Activated naive CD4-positive, alpha-beta T cell treated with anti-CD3 and anti-CD28 coated beads, Interleukin-2, amount 10 ng/mL, durations not matched to agents 5 hours and 36 hours (primary cell): ENCODE data around the gene SMCHD1. TPM values are rescaled to one million over a fixed set of nuclear protein-coding genes. Genes with fewer than 3 reads are reported as not detected.

Source experiments
- total RNA-seq, 2 experiments: library from RNA; stranded (reverse); gene quantifications; one replicate each; pipeline ENCODE4 v1.2.3, GENCODE V29; 2021

SMCHD1 gene
- total RNA-seq, result 100 to 1,000 TPM; 169 to 174 TPM

DNA sequence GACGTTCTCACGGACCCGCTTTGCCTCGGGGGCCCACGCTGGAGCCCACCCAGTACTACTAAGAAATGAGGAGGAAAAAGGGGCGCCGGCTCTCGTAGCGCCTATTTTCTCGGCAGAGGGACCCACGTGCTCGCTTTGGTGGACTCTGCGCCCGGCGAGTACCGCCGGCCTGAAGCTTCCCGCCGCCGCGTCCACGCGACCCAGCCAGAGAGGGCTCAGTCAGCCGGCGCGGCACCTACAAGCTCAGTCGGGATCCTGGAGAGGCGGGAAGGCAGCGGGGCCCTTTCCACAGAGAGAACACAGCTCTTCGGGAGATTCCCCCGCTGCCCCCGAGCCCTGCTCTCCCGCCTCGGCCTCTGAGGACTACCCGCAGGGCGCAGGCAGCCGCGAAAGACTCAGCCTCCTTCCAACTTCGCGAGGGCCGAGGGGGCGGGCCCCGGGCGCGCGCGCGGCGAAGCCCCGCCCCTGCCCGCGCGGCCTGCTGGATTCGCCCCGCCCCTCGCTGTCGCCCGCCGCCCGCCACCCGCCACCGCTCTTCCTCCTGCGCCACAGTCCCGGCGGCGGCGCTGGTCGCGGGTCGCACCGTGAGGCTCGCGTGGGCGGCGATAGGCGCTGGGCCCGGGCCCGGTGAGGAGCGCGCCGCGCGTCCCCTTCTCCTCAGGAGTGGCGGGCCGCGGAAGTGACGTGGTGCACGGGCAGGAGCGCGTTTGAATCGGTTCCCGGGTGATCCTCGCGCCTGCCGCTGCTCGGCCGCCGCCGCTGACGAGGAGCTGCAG lies at the start of gene SMCHD1:
SMCHD1 (plus strand) TSS at position 549 of the 776 bp plus-strand sequence. CDS start 350 bp downstream, outside the sequence.

DNA sequence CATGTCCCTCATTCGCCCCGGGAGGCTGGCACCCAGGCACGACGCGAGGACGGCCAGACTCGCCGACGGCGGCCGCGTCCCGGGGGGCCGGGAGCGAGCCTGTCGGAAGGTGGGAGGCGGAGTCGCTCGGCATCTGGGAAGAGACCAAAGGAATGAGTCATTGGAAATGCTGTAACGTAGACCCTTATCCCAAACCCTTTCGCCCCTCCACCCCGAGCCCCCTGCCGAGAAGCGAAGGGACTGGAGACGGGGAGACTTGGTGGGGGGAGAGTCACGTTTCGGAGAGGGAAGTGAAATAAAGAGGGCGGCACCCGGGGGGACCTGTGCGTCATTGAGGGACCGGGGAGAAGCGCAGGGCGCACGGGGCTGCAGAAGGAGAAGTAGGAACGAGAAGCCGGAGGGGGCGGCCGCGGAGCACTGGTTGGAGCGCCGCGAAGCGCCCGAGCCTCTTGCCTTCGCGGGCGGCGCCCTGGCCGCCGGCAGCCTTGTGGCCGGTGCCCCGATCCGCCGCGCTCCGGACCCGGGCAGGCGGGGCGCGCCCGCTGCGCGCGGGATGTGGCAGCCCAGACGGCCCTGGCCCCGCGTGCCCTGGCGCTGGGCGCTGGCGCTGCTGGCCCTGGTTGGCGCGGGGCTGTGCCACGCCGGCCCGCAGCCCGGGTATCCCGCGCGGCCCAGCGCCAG lies 191.2 kb downstream of the SMCHD1 start, which contains the start of gene EMILIN2:
EMILIN2 (plus strand) TSS at position 371 of the 681 bp plus-strand sequence; CDS start at position 554, 183 bp downstream.

Other genes starting within 250 kb of the SMCHD1 start
- 10 to 100 TPM; 21.1 to 22.0 TPM for gene METTL4, start 84.2 kb upstream of the SMCHD1 start, total RNA-seq
- gene NDC80, start 84.2 kb upstream of the SMCHD1 start, total RNA-seq, result 10 to 100 TPM; 60.0 to 66.9 TPM
- 10 to 100 TPM; 35.2 to 38.3 TPM for gene EMILIN2, start 191.3 kb downstream of the SMCHD1 start, total RNA-seq